WTC11 (cell line): Measurements from ENCODE around the gene ALDH5A1. TPM values are rescaled to one million over a fixed set of nuclear protein-coding genes. Genes with fewer than 3 reads are reported as not detected.

Experiments
- ATAC-seq: fragments of 200-7000 bp; cut with Tn5 transposase; 2 replicates; pipeline ENCODE4 v1.10.0; 2021; ENCODE audit warnings: mild to moderate bottlenecking, moderate library complexity
- CTCF ChIA-PET: fragments of 300-600 bp; sonication (Branson Sonifier 250); formaldehyde crosslinking; loops from one replicate; lab custom pipeline; 2021; ENCODE audit warnings: antibody characterized with exemption; lab: Charles Lee
- POLR2A ChIA-PET: fragments of 350-600 bp; sonication (Branson Sonifier 250); formaldehyde crosslinking; loops from one replicate; lab custom pipeline; 2021; ENCODE audit warnings: antibody characterized with exemption; lab: Charles Lee
- DNase-seq: peaks from one replicate; pipeline ENCODE4 v3.0.0; 2021; ENCODE audit warnings: low spot score
- H3K27ac Mint-ChIP-seq: 2 replicates; pipeline ENCODE4 v1.8.0; 2021; ENCODE audit warnings: mixed read lengths
- H3K27me3 Mint-ChIP-seq: 2 replicates; pipeline ENCODE4 v1.8.0; 2021; ENCODE audit warnings: low read depth, mild to moderate bottlenecking, moderate library complexity, mixed read lengths
- H3K36me3 Mint-ChIP-seq: 2 replicates; pipeline ENCODE4 v1.8.0; 2021; ENCODE audit warnings: mixed read lengths
- H3K4me1 Mint-ChIP-seq: 2 replicates; pipeline ENCODE4 v1.8.0; 2022; ENCODE audit warnings: mixed read lengths
- H3K4me3 Mint-ChIP-seq: 2 replicates; pipeline ENCODE4 v1.8.0; 2021; ENCODE audit warnings: mild to moderate bottlenecking, moderate library complexity, mixed read lengths
- H3K9me3 Mint-ChIP-seq: 2 replicates; pipeline ENCODE4 v1.8.0; 2021; ENCODE audit warnings: mixed read lengths
- AR ChIP-seq: fragments of 250-450 bp; sonication (Bioruptor Pico); IDR thresholded peaks from 2 replicates; pipeline ENCODE4 v1.9.0; 2021; ENCODE audit warnings: mild to moderate bottlenecking
- ATF2 ChIP-seq: sonication (generic); formaldehyde crosslinking; IDR thresholded peaks from 2 replicates; pipeline ENCODE4 v1.8.1; 2022; ENCODE audit warnings: low read depth, missing genetic modification reagents, borderline replicate concordance
- ATF6 ChIP-seq: sonication (generic); formaldehyde crosslinking; IDR thresholded peaks from 2 replicates; pipeline ENCODE4 v1.8.1; 2023; ENCODE audit warnings: mild to moderate bottlenecking, missing genetic modification reagents
- ERG ChIP-seq: fragments of 250-450 bp; sonication (Bioruptor Pico); IDR thresholded peaks from 2 replicates; pipeline ENCODE4 v1.8.0; 2021; ENCODE audit warnings: mild to moderate bottlenecking
- ETV6 ChIP-seq: sonication (generic); formaldehyde crosslinking; IDR thresholded peaks from 2 replicates; pipeline ENCODE4 v1.8.1; 2022; ENCODE audit warnings: mild to moderate bottlenecking, missing genetic modification reagents
- FOXP1 ChIP-seq: sonication (generic); formaldehyde crosslinking; IDR thresholded peaks from 2 replicates; pipeline ENCODE4 v1.8.0; 2022; ENCODE audit warnings: missing genetic modification reagents, mild to moderate bottlenecking, moderate library complexity, borderline replicate concordance
- GABPB1 ChIP-seq: sonication (generic); formaldehyde crosslinking; IDR thresholded peaks from 2 replicates; pipeline ENCODE4 v1.8.1; 2023; ENCODE audit warnings: mild to moderate bottlenecking, missing genetic modification reagents
- GRHL2 ChIP-seq: fragments of 250-450 bp; sonication (Bioruptor Pico); IDR thresholded peaks from 2 replicates; pipeline ENCODE4 v1.8.0; 2022; ENCODE audit warnings: mild to moderate bottlenecking, moderate library complexity; ENCODE audit not compliant: insufficient replicate concordance, severe bottlenecking
- GTF2I ChIP-seq: fragments of 250-450 bp; sonication (Bioruptor Pico); conservative IDR thresholded peaks from 2 replicates; pipeline ENCODE4 v1.4.0; 2021; ENCODE audit warnings: mild to moderate bottlenecking
- MLX ChIP-seq: sonication (generic); formaldehyde crosslinking; IDR thresholded peaks from 2 replicates; pipeline ENCODE4 v1.8.1; 2023; ENCODE audit warnings: mild to moderate bottlenecking, missing genetic modification reagents, moderate library complexity
- NFATC4 ChIP-seq: fragments of 250-450 bp; sonication (Bioruptor Pico); IDR thresholded peaks from 2 replicates; pipeline ENCODE4 v1.9.0; 2021; ENCODE audit warnings: mild to moderate bottlenecking
- NFE2L1 ChIP-seq: sonication (generic); formaldehyde crosslinking; IDR thresholded peaks from 2 replicates; pipeline ENCODE4 v1.8.1; 2023; ENCODE audit warnings: missing genetic modification reagents
- NR3C1 ChIP-seq: sonication (generic); formaldehyde crosslinking; conservative IDR thresholded peaks from 2 replicates; pipeline ENCODE4 v1.8.1; 2023; ENCODE audit warnings: low read depth, mild to moderate bottlenecking, missing genetic modification reagents
- OVOL2 ChIP-seq: fragments of 250-450 bp; sonication (Bioruptor Pico); IDR thresholded peaks from 2 replicates; pipeline ENCODE4 v1.9.0; 2021; ENCODE audit warnings: mild to moderate bottlenecking, borderline replicate concordance
- SMAD3 ChIP-seq: sonication (generic); formaldehyde crosslinking; IDR thresholded peaks from 2 replicates; pipeline ENCODE4 v1.8.0; 2022; ENCODE audit warnings: missing genetic modification reagents, mild to moderate bottlenecking, borderline replicate concordance
- SMAD4 ChIP-seq: sonication (generic); formaldehyde crosslinking; IDR thresholded peaks from 2 replicates; pipeline ENCODE4 v1.8.0; 2022; ENCODE audit warnings: mild to moderate bottlenecking, missing genetic modification reagents
- SOX15 ChIP-seq: fragments of 250-450 bp; sonication (Bioruptor Pico); IDR thresholded peaks from 2 replicates; pipeline ENCODE4 v1.9.0; 2021; ENCODE audit warnings: mild to moderate bottlenecking
- STAT6 ChIP-seq: sonication (generic); formaldehyde crosslinking; conservative IDR thresholded peaks from 2 replicates; pipeline ENCODE4 v1.8.1; 2023; ENCODE audit warnings: mild to moderate bottlenecking, low read depth, missing genetic modification reagents, moderate library complexity
- TCF7 ChIP-seq: sonication (generic); formaldehyde crosslinking; IDR thresholded peaks from 2 replicates; pipeline ENCODE4 v1.8.0; 2022; ENCODE audit warnings: mild to moderate bottlenecking, low read depth, missing genetic modification reagents, moderate library complexity
- TEAD4 ChIP-seq: sonication (generic); formaldehyde crosslinking; IDR thresholded peaks from 2 replicates; pipeline ENCODE4 v1.8.0; 2022; ENCODE audit warnings: mild to moderate bottlenecking, missing genetic modification reagents
- ZNF317 ChIP-seq: sonication (generic); formaldehyde crosslinking; IDR thresholded peaks from 2 replicates; pipeline ENCODE4 v1.8.1; 2023; ENCODE audit warnings: low read depth, mild to moderate bottlenecking, moderate library complexity, missing genetic modification reagents, borderline replicate concordance
- ZNF396 ChIP-seq: fragments of 250-450 bp; sonication (Bioruptor Pico); IDR thresholded peaks from 2 replicates; pipeline ENCODE4 v1.8.0; 2021; ENCODE audit warnings: mild to moderate bottlenecking, moderate library complexity, borderline replicate concordance
- ZNF425 ChIP-seq: fragments of 250-450 bp; sonication (Bioruptor Pico); conservative IDR thresholded peaks from 2 replicates; pipeline ENCODE4 v1.9.0; 2021; ENCODE audit warnings: mild to moderate bottlenecking
- total RNA-seq: library from RNA; stranded (reverse); gene quantifications from 3 replicates; pipeline ENCODE4 v1.2.3, GENCODE V29; 2021

The ALDH5A1 gene
- total RNA-seq, 1 experiment from 2014 or later = 5.1 TPM

GRCh38 chr6:24484657-24485323 is 10.0 kb upstream of the ALDH5A1 start (continued):
- TF ChIP-seq AR (CRISPR knock-in tag) = no peak
- no peak for TF ChIP-seq NFATC4 (CRISPR knock-in tag)
- no peak for TF ChIP-seq STAT6
- TF ChIP-seq ETV6 (CRISPR knock-in tag) = no peak
- no peak for TF ChIP-seq OVOL2 (CRISPR knock-in tag)

GRCh38 chr6:24486065-24486464 is 8.7 kb upstream of the ALDH5A1 start:
- H3K36me3 Mint-ChIP-seq = no peaks in the 10 kb centered on the region
- DNase-seq (no peak), ATAC-seq (no peak)
- H3K27ac Mint-ChIP-seq = no peak overlapping the region
- ChIA-PET CTCF (interaction anchor here (1.1 kb wide), 1 partner anchor 35 kb away, joined by 3 read pairs; no protein-coding TSS in a partner anchor), POLR2A (no interaction called here)
- H3K9me3 Mint-ChIP-seq = no peaks in the 10 kb centered on the region
- no peaks in the 10 kb centered on the region for H3K27me3 Mint-ChIP-seq
- TF ChIP-seq SOX15 (CRISPR knock-in tag) (no peak), TCF7 (CRISPR knock-in tag) (no peak), NFE2L1 (CRISPR knock-in tag) (no peak), GRHL2 (CRISPR knock-in tag) (no peak), NR3C1 (no peak), ERG (CRISPR knock-in tag) (no peak), GABPB1 (no peak), FOXP1 (CRISPR knock-in tag) (no peak), MLX (no peak), ZNF317 (no peak), NFATC4 (CRISPR knock-in tag) (no peak), ZNF425 (CRISPR knock-in tag) (no peak), SMAD3 (CRISPR knock-in tag) (no peak), SMAD4 (CRISPR knock-in tag) (no peak), ATF2 (no peak), TEAD4 (CRISPR knock-in tag) (no peak), GTF2I (CRISPR knock-in tag) (no peak), ZNF396 (CRISPR knock-in tag) (no peak), ATF6 (CRISPR knock-in tag) (no peak)
- no peak overlapping the region for H3K4me3 Mint-ChIP-seq
- peaks cover 5% of the 10 kb centered on the region; the same call in 1 of the 2 replicates for H3K4me1 Mint-ChIP-seq
